ENCODE data around the gene NAPG. TPM values are rescaled to one million over a fixed set of nuclear protein-coding genes. Genes with fewer than 3 reads are reported as not detected.

NAPG gene
- total RNA-seq, 4 donors from 2014 or later = 21.5 to 60.6 (median 32.7) TPM

Other genes with a start within 250 kb of the NAPG start
- 100 to 1,000 TPM in 3 of 4 donors, 1 to 10 TPM in 1; 8.2 to 288 (median 113) TPM for gene APCDD1, start 71.4 kb upstream of the NAPG start, total RNA-seq